Breast epithelium (tissue), 4 donors: Measurements from ENCODE around the gene NDST1. TPM values are rescaled to one million over a fixed set of nuclear protein-coding genes. Genes with fewer than 3 reads are reported as not detected.

Experiments
- DNase-seq, 2 donors: peaks; one replicate each; pipeline ENCODE4 v3.0.0-alpha.2; 2019; ENCODE audit warnings: low spot score in 2 of 2
- H3K27ac ChIP-seq, 2 donors: fragments of 200-600 bp; sonication (generic) in 1 of 2; one replicate each; pipeline ENCODE4 v1.5.1; 2016 to 2019; ENCODE audit warnings: mild to moderate bottlenecking in 1 of 2
- H3K27me3 ChIP-seq, 2 donors: fragments of 200-600 bp; sonication (generic) in 1 of 2; one replicate each; pipeline versions ENCODE4 v1.5.1 to v1.6.0; 2017 to 2019; ENCODE audit warnings: control low read depth in 1 of 2, mild to moderate bottlenecking in 1 of 2
- H3K36me3 ChIP-seq: fragments of 200-600 bp; one replicate; pipeline ENCODE4 v1.5.1; 2019
- H3K4me1 ChIP-seq, 2 donors: fragments of 200-600 bp; sonication (generic); one replicate each; pipeline ENCODE4 v1.5.1; 2016 to 2019; ENCODE audit warnings: control low read depth in 1 of 2
- H3K4me3 ChIP-seq, 3 donors: fragments of 200-600 bp; sonication (generic); 1 replicate in 2 of 3; 2 replicates in 1 of 3; pipeline ENCODE4 v1.5.1; 2016 to 2019; ENCODE audit warnings: mild to moderate bottlenecking in 3 of 3, moderate library complexity in 2 of 3
- H3K9me3 ChIP-seq, 2 donors: fragments of 200-600 bp; sonication (generic) in 1 of 2; one replicate each; pipeline ENCODE4 v1.5.1; 2016 to 2019; ENCODE audit warnings: control low read depth in 1 of 2
- POLR2A ChIP-seq: fragments of 450-650 bp; IDR thresholded peaks from one replicate; pipeline ENCODE4 v1.6.1; 2016; ENCODE audit warnings: antibody characterized with exemption, mild to moderate bottlenecking, moderate library complexity
- POLR2AphosphoS5 ChIP-seq, 3 donors: sonication (generic); formaldehyde crosslinking; IDR thresholded peaks; one replicate each; pipeline ENCODE4 v1.6.1; 2017; ENCODE audit warnings: antibody characterized with exemption in 3 of 3
- intact Hi-C: fragments of 100-400 bp; cut with DNase I; formaldehyde crosslinking; loops from one replicate; pipeline ENCODE4 v1.15.1; 2023; ENCODE audit warnings: low total_unique reads
- total RNA-seq, 3 donors: library from RNA; depleted of rRNA; stranded (reverse); fragments of >200 nt; gene quantifications; one replicate each; pipeline ENCODE4 v1.1.0, GENCODE V29; 2016
- TF ChIP-seq, protein P1 (sequence below), 3 donors: fragments of 450-650 bp; IDR thresholded peaks; one replicate each; pipeline ENCODE4 v1.5.1; 2016 to 2017; ENCODE audit warnings: antibody characterized with exemption in 3 of 3, mild to moderate bottlenecking in 3 of 3, moderate library complexity in 3 of 3

Gene NDST1
- total RNA-seq, 3 donors from 2014 or later = 46.7 to 92.3 (median 74.1) TPM

DNA sequence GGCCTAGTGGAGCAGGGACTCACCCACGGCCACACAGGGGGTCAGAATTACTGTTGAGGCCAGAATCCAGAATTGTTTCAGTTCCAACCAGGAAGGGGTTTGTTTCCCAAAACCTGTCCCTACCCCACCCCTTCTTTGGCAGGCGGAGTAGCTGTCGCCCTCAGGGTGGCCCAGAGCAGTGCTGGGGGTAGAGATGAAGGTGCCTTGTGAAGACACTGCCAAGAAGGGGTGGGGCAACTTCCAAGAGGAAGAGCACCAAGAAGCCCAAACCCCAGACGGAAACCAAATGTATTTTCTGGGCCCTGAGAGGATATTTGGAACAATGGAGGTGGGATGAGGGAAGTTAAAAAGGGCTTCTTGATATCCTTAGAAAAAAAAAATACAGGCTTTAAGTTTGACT is 11.4 kb upstream of the NDST1 start:
- Histone ChIP-seq H3K36me3 (no peaks in the 10 kb centered on the region), H3K4me3 (no peak overlapping the region), H3K27me3 (no peaks in the 10 kb centered on the region), H3K27ac (peak overlapping the region; percentile 96 to 99), H3K9me3 (no peaks in the 10 kb centered on the region), H3K4me1 (peaks cover 47% of the 10 kb centered on the region in 2 donors)
- no peak for DNase-seq
- no peak for TF ChIP-seq POLR2AphosphoS5 (IDR thresholded peaks at IDR 0.05)
- TF ChIP-seq, protein P1, sequence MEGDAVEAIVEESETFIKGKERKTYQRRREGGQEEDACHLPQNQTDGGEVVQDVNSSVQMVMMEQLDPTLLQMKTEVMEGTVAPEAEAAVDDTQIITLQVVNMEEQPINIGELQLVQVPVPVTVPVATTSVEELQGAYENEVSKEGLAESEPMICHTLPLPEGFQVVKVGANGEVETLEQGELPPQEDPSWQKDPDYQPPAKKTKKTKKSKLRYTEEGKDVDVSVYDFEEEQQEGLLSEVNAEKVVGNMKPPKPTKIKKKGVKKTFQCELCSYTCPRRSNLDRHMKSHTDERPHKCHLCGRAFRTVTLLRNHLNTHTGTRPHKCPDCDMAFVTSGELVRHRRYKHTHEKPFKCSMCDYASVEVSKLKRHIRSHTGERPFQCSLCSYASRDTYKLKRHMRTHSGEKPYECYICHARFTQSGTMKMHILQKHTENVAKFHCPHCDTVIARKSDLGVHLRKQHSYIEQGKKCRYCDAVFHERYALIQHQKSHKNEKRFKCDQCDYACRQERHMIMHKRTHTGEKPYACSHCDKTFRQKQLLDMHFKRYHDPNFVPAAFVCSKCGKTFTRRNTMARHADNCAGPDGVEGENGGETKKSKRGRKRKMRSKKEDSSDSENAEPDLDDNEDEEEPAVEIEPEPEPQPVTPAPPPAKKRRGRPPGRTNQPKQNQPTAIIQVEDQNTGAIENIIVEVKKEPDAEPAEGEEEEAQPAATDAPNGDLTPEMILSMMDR (IDR thresholded peaks at IDR 0.05) = no peak
- no peak for TF ChIP-seq POLR2A
- intact Hi-C loops = no loop called here

GRCh38 chr5:150497274-150497988 is 10.5 kb upstream of the NDST1 start:
- no peaks in the 10 kb centered on the region for H3K27me3 ChIP-seq
- intact Hi-C loops = no loop called here
- H3K4me1 ChIP-seq = peaks cover 49 to 56% of the 10 kb centered on the region in 2 donors
- DNase-seq = peak in 1 of 2 donors; percentile 77
- peak overlapping the region; percentile 96 to 99 for H3K27ac ChIP-seq
- H3K4me3 ChIP-seq = peak overlapping the region in 1 of 3 donors; percentile 2
- TF ChIP-seq POLR2AphosphoS5 (IDR thresholded peaks at IDR 0.05) (peak in 2 of 3 donors; percentile 54 to 56), POLR2A (no peak)
- H3K9me3 ChIP-seq = no peaks in the 10 kb centered on the region
- no peaks in the 10 kb centered on the region for H3K36me3 ChIP-seq

GRCh38 chr5:150497989-150498317 is 10.0 kb upstream of the NDST1 start:
- intact Hi-C loops = no loop called here
- Histone ChIP-seq H3K9me3 (no peaks in the 10 kb centered on the region), H3K36me3 (no peaks in the 10 kb centered on the region), H3K27me3 (no peaks in the 10 kb centered on the region), H3K4me1 (peaks cover 54% of the 10 kb centered on the region in 2 donors), H3K4me3 (peak overlapping the region in 1 of 3 donors; percentile 2), H3K27ac (peak overlapping the region; percentile 96 to 99)
- DNase-seq = no peak
- TF ChIP-seq POLR2A (no peak), POLR2AphosphoS5 (IDR thresholded peaks at IDR 0.05) (no peak)
- TF ChIP-seq, protein P1 (IDR thresholded peaks at IDR 0.05) = no peak

DNA sequence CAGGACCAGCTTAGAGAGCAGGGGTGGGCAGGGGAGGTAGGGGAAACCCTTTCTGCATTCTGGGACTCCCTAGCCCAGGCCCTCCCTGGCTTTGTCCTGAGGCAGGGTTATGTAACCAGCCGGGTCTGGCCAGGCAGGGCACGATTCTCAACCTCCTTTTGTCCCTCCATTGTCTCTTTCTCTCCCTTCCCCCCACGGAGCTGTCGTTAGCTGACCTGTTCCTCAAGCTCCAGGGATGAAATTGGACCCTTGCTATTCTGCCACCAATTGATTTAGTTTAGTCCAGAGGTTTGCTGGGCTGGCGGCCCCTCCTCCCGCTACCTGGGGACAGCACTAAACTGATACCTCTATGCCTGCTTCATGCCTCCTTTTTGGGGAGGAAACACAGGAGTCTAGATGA is 9.4 kb upstream of the NDST1 start:
- intact Hi-C loops = no loop called here
- Histone ChIP-seq H3K27me3 (no peaks in the 10 kb centered on the region), H3K27ac (peak overlapping the region; percentile 96 to 99), H3K4me1 (peaks cover 54 to 59% of the 10 kb centered on the region in 2 donors), H3K36me3 (no peaks in the 10 kb centered on the region), H3K9me3 (no peaks in the 10 kb centered on the region), H3K4me3 (peak overlapping the region in 1 of 3 donors; percentile 16)
- no peak for TF ChIP-seq POLR2A
- TF ChIP-seq, protein P1 (IDR thresholded peaks at IDR 0.05) = no peak
- no peak for TF ChIP-seq POLR2AphosphoS5 (IDR thresholded peaks at IDR 0.05)
- DNase-seq = no peak

- TF ChIP-seq POLR2A (no peak), POLR2AphosphoS5 (IDR thresholded peaks at IDR 0.05) (no peak)
- TF ChIP-seq, protein P1 (IDR thresholded peaks at IDR 0.05) = no peak
- Histone ChIP-seq H3K27ac (peak overlapping the region; percentile 96 to 99), H3K9me3 (no peaks in the 10 kb centered on the region), H3K36me3 (no peaks in the 10 kb centered on the region), H3K27me3 (no peaks in the 10 kb centered on the region), H3K4me1 (peaks cover 55 to 64% of the 10 kb centered on the region in 2 donors), H3K4me3 (no peak overlapping the region)
- no peak for DNase-seq
- intact Hi-C loops = no loop called here
Observed at GRCh38 chr5:150498971-150499370, 9.0 kb upstream of the NDST1 start.
